H1 (cell line): ENCODE measurements around the gene B9D2. TPM values are rescaled to one million over a fixed set of nuclear protein-coding genes. Genes with fewer than 3 reads are reported as not detected.

Experiments used
- CTCF ChIA-PET: fragments of 300-600 bp; sonication (Branson Sonifier 250); formaldehyde crosslinking; loops from one replicate; lab custom pipeline; 2021; ENCODE audit not compliant: partially characterized antibody; lab: Charles Lee
- POLR2A ChIA-PET: fragments of 300-600 bp; sonication (Branson Sonifier 250); formaldehyde crosslinking; loops from one replicate; lab custom pipeline; 2021; ENCODE audit warnings: inconsistent platforms; ENCODE audit not compliant: partially characterized antibody; lab: Charles Lee
- DNase-seq, 2 experiments: peaks; one replicate each; pipeline versions ENCODE4 v3.0.0 to v3.0.0-alpha.2; 2010 to 2022; ENCODE audit warnings: low spot score in 2 of 2, low read depth in 1 of 2, mixed read lengths in 1 of 2
- FAIRE-seq: peaks from 2 replicates; lab custom pipeline; 2011; peaks lifted over from hg19 to GRCh38; lab: Jason Lieb, UNC
- H2AFZ ChIP-seq: 2 replicates; pipeline ENCODE4 v1.8.1; 2012; ENCODE audit warnings: low read length, inconsistent platforms
- H2AK5ac ChIP-seq: 2 replicates; pipeline ENCODE4 v1.6.1; 2013; ENCODE audit warnings: low read depth, low read length
- H2BK120ac ChIP-seq: replicated peaks from 2 replicates; pipeline ENCODE3; 2013; ENCODE audit warnings: low read depth, low read length, inconsistent platforms
- H2BK12ac ChIP-seq: 2 replicates; pipeline ENCODE4 v1.6.1; 2013; ENCODE audit warnings: low read depth, low read length
- H2BK15ac ChIP-seq: 2 replicates; pipeline ENCODE4 v1.6.1; 2013; ENCODE audit warnings: low read length
- H2BK20ac ChIP-seq: 2 replicates; pipeline ENCODE4 v1.6.1; 2013; ENCODE audit warnings: low read length
- H2BK5ac ChIP-seq: 2 replicates; pipeline ENCODE4 v1.6.1; 2013; ENCODE audit warnings: low read depth, low read length
- H3K14ac ChIP-seq: 2 replicates; pipeline ENCODE4 v1.6.1; 2013; ENCODE audit warnings: inconsistent platforms; ENCODE audit not compliant: insufficient read length
- H3K18ac ChIP-seq: 2 replicates; pipeline ENCODE4 v1.6.1; 2013; ENCODE audit warnings: low read length; ENCODE audit errors: extremely low read depth
- H3K23ac ChIP-seq: 2 replicates; pipeline ENCODE4 v1.6.1; 2013; ENCODE audit warnings: inconsistent platforms; ENCODE audit not compliant: insufficient read length
- H3K23me2 ChIP-seq: 2 replicates; pipeline ENCODE4 v1.6.1; 2013; ENCODE audit warnings: low read depth, low read length
- H3K27ac ChIP-seq: 2 replicates; pipeline ENCODE4 v1.6.1; 2011; ENCODE audit warnings: low read depth, low read length, inconsistent platforms
- H3K27me3 ChIP-seq, 4 experiments: replicated peaks in 1 of 4; 1 replicate in 1 of 4; 2 replicates in 3 of 4; pipeline versions ENCODE4 v1.6.1 to v1.8.1; 2011 to 2013; ENCODE audit warnings: low read length in 3 of 4, mild to moderate bottlenecking in 3 of 4, inconsistent platforms in 2 of 4, mixed read lengths in 2 of 4, moderate library complexity in 1 of 4; ENCODE audit not compliant: control insufficient read depth in 3 of 4, insufficient read depth in 3 of 4; ENCODE audit errors: extremely low read depth in 1 of 4
- H3K36me3 ChIP-seq, 4 experiments: 2 replicates each; pipeline versions ENCODE4 v1.6.1 to v1.8.1; 2011 to 2013; ENCODE audit warnings: mild to moderate bottlenecking in 4 of 4, low read length in 3 of 4, moderate library complexity in 2 of 4, control low read depth in 1 of 4, inconsistent platforms in 1 of 4; ENCODE audit not compliant: insufficient read depth in 4 of 4, control insufficient read depth in 2 of 4
- H3K4ac ChIP-seq: replicated peaks from 2 replicates; pipeline ENCODE3; 2013; ENCODE audit warnings: low read length, low read depth, mixed read lengths, inconsistent platforms; ENCODE audit not compliant: insufficient read length
- H3K4me1 ChIP-seq, 4 experiments: replicated peaks in 1 of 4; 1 replicate in 1 of 4; 2 replicates in 3 of 4; pipeline versions ENCODE4 v1.6.1 to v1.8.1; 2011 to 2013; ENCODE audit warnings: low read length in 3 of 4, inconsistent platforms in 2 of 4, mixed read lengths in 1 of 4; ENCODE audit not compliant: insufficient read depth in 4 of 4, control insufficient read depth in 3 of 4
- H3K4me2 ChIP-seq, 2 experiments: 2 replicates each; pipeline versions ENCODE4 v1.6.1 to v1.8.1; 2011 to 2013; ENCODE audit warnings: low read depth in 2 of 2, low read length in 2 of 2, control low read depth in 1 of 2, inconsistent platforms in 1 of 2, mild to moderate bottlenecking in 1 of 2; ENCODE audit not compliant: insufficient read depth in 1 of 2
- H3K4me3 ChIP-seq, 4 experiments: fragments of 200-600, 300-600 bp in 1 of 4; sonication (generic), shearing (Covaris generic), sonication (Bioruptor Twin) in 1 of 4; 2 replicates each; pipeline versions ENCODE4 v1.5.1 to v1.8.1; 2011 to 2016; ENCODE audit warnings: low read length in 4 of 4, low read depth in 3 of 4, control low read depth in 2 of 4, inconsistent platforms in 2 of 4, mild to moderate bottlenecking in 2 of 4, mixed read lengths in 1 of 4, moderate library complexity in 1 of 4; ENCODE audit not compliant: insufficient read depth in 2 of 4; ENCODE audit errors: extremely low read depth in 1 of 4
- H3K56ac ChIP-seq: replicated peaks from 2 replicates; pipeline ENCODE3; 2013; ENCODE audit warnings: low read depth, mild to moderate bottlenecking, mixed read lengths, low read length, inconsistent platforms; ENCODE audit not compliant: insufficient read length
- H3K79me1 ChIP-seq: 2 replicates; pipeline ENCODE4 v1.6.1; 2013; ENCODE audit warnings: low read depth, low read length, control low read depth
- H3K79me2 ChIP-seq, 2 experiments: 2 replicates each; pipeline versions ENCODE4 v1.6.1 to v1.8.1; 2012 to 2013; ENCODE audit warnings: low read length in 2 of 2, mild to moderate bottlenecking in 2 of 2, inconsistent platforms in 1 of 2; ENCODE audit not compliant: insufficient read depth in 2 of 2, control insufficient read depth in 1 of 2
- H3K9ac ChIP-seq, 4 experiments: replicated peaks in 1 of 4; 1 replicate in 1 of 4; 2 replicates in 3 of 4; pipeline versions ENCODE4 v1.6.1 to v1.8.1; 2011 to 2013; ENCODE audit warnings: low read depth in 3 of 4, low read length in 3 of 4, control low read depth in 2 of 4, mild to moderate bottlenecking in 2 of 4, moderate library complexity in 2 of 4, inconsistent platforms in 1 of 4; ENCODE audit errors: extremely low read depth in 1 of 4
- H3K9me3 ChIP-seq, 2 experiments: 2 replicates each; pipeline versions ENCODE4 v1.6.1 to v1.8.1; 2012 to 2013; ENCODE audit warnings: mild to moderate bottlenecking in 2 of 2, moderate library complexity in 2 of 2, control low read depth in 1 of 2, inconsistent platforms in 1 of 2, low read depth in 1 of 2, low read length in 1 of 2, mixed read lengths in 1 of 2; ENCODE audit not compliant: insufficient read depth in 2 of 2
- H4K20me1 ChIP-seq, 2 experiments: replicated peaks in 1 of 2; 2 replicates each; pipeline versions ENCODE3 to v1.8.1; 2011 to 2013; ENCODE audit warnings: inconsistent platforms in 2 of 2, low read length in 2 of 2, mild to moderate bottlenecking in 1 of 2; ENCODE audit not compliant: insufficient read depth in 2 of 2, control insufficient read depth in 1 of 2
- H4K5ac ChIP-seq: 2 replicates; pipeline ENCODE4 v1.6.1; 2013; ENCODE audit warnings: low read length, low read depth, mixed read lengths, inconsistent platforms; ENCODE audit not compliant: insufficient read length
- H4K8ac ChIP-seq: 2 replicates; pipeline ENCODE4 v1.8.0; 2013; ENCODE audit warnings: mild to moderate bottlenecking, moderate library complexity, low read length, inconsistent platforms; ENCODE audit not compliant: insufficient read depth; ENCODE audit errors: extremely low read depth
- H4K91ac ChIP-seq: replicated peaks from 2 replicates; pipeline ENCODE3; 2013; ENCODE audit warnings: low read length, mixed read lengths, inconsistent platforms; ENCODE audit not compliant: insufficient read length
- ATF3 ChIP-seq: IDR thresholded peaks from 2 replicates; pipeline ENCODE4 v1.6.1; 2011; ENCODE audit warnings: low read depth, mild to moderate bottlenecking, low read length; ENCODE audit not compliant: insufficient read depth
- BCL11A ChIP-seq, 2 experiments: IDR thresholded peaks; one replicate each; pipeline ENCODE4 v1.6.1; 2011; ENCODE audit warnings: low read depth in 2 of 2, low read length in 2 of 2, mild to moderate bottlenecking in 2 of 2
- CEBPB ChIP-seq: IDR thresholded peaks from 2 replicates; pipeline ENCODE4 v1.6.1; 2012; ENCODE audit warnings: low read depth, low read length
- CHD2 ChIP-seq: IDR thresholded peaks from 2 replicates; pipeline ENCODE4 v1.6.1; 2012; ENCODE audit warnings: low read length, improper control_type of control experiment
- FOSL1 ChIP-seq: IDR thresholded peaks from 2 replicates; pipeline ENCODE4 v1.6.1; 2011; ENCODE audit warnings: mild to moderate bottlenecking, low read depth, low read length, moderate library complexity; ENCODE audit not compliant: insufficient read depth
- GABPA ChIP-seq: IDR thresholded peaks from 2 replicates; pipeline ENCODE4 v1.6.1; 2011; ENCODE audit warnings: mild to moderate bottlenecking, low read length, moderate library complexity, borderline replicate concordance; ENCODE audit not compliant: insufficient read depth
- HDAC2 ChIP-seq, 2 experiments: fragments of 300-600 bp in 1 of 2; sonication (generic) in 1 of 2; IDR thresholded peaks; 2 replicates each; pipeline ENCODE4 v1.6.1; 2011 to 2012; ENCODE audit warnings: low read depth in 2 of 2, low read length in 2 of 2, mild to moderate bottlenecking in 2 of 2, moderate library complexity in 2 of 2, borderline replicate concordance in 1 of 2, inconsistent platforms in 1 of 2
- HDAC6 ChIP-seq: IDR thresholded peaks from one replicate; pipeline ENCODE4 v1.7.1; 2012; ENCODE audit warnings: low read depth, mild to moderate bottlenecking, inconsistent platforms, low read length, moderate library complexity
- KDM5A ChIP-seq: fragments of 200-600 bp; IDR thresholded peaks from 2 replicates; pipeline ENCODE4 v1.7.1; 2012; ENCODE audit warnings: mild to moderate bottlenecking, low read length, inconsistent platforms, mixed read lengths
- RBBP5 ChIP-seq: IDR thresholded peaks from 2 replicates; pipeline ENCODE4 v1.7.1; 2012; ENCODE audit warnings: low read depth, mild to moderate bottlenecking, inconsistent platforms, low read length, moderate library complexity, borderline replicate concordance
- RFX5 ChIP-seq: IDR thresholded peaks from 2 replicates; pipeline ENCODE4 v1.6.1; 2011; ENCODE audit warnings: low read depth, low read length, improper control_type of control experiment, borderline replicate concordance
- SP1 ChIP-seq: IDR thresholded peaks from 2 replicates; pipeline ENCODE4 v1.6.1; 2011; ENCODE audit warnings: low read depth, low read length
- SRF ChIP-seq: IDR thresholded peaks from 2 replicates; pipeline ENCODE4 v1.6.1; 2011; ENCODE audit warnings: mild to moderate bottlenecking, low read depth, low read length, moderate library complexity
- WGBS, 2 experiments: shearing (Covaris generic) in 1 of 2; methylation state at CpG; one replicate each; pipeline versions ENCODE4 v1.1.6 to v1.1.7; 2013 to 2015; ENCODE audit warnings: low lambda C conversion rate in 2 of 2, mixed read lengths in 2 of 2, inconsistent platforms in 1 of 2, low coverage in 1 of 2, missing lambda C conversion rate in 1 of 2; ENCODE audit not compliant: insufficient replicate concordance in 2 of 2, insufficient coverage in 1 of 2, insufficient read length in 1 of 2; ENCODE audit errors: extremely low coverage in 1 of 2, missing lambda C conversion rate in 1 of 2; 5-methylcytosine and 5-hydroxymethylcytosine counted together
- polyA plus RNA-seq, 7 experiments: library from polyadenylated mRNA; depleted of rRNA in 3 of 7; stranded (reverse) in 5 of 7; unstranded in 2 of 7; fragments of >200 nt in 5 of 7; fragments of 200-250 nt in 2 of 7; gene quantifications; 1 replicate in 5 of 7; 2 replicates in 1 of 7; 4 replicates in 1 of 7; pipeline versions ENCODE4 v1.2.1 to v1.2.3, GENCODE V29; 2011 to 2013; ENCODE audit warnings: missing spikeins in 2 of 7, mixed read lengths in 2 of 7
- total RNA-seq: library from RNA; stranded (reverse); fragmentation: NEBNext Ultra II Directional; extraction: Animal tissue kit (Norgen Biotek cat#: 25700); gene quantifications from 2 replicates; pipeline ENCODE4 v1.2.1, GENCODE V29; 2021

Gene B9D2
- total and polyA plus RNA-seq, 2 of the 8 experiments (the other 6 are each of a cell fraction or from before 2014, with no cell fraction given), result 4.9 to 6.3 TPM

GRCh38 chr19:41323023-41323422 lies 40.9 kb downstream of the B9D2 start:
- peaks cover 15 to 36% (median 22%) of the 10 kb centered on the region in 4 experiments for H3K4me1 ChIP-seq
- no peak overlapping the region for H3K9ac ChIP-seq
- TF ChIP-seq RFX5 (no peak), CEBPB (no peak), ATF3 (no peak), HDAC6 (no peak), GABPA (no peak), CHD2 (no peak), SP1 (no peak), SRF (no peak), HDAC2 (IDR thresholded peaks at IDR 0.05; ENCODE audit: borderline replicate concordance in 1 of 2, low read depth in 2 of 2, low read length in 2 of 2) (no peak), KDM5A (no peak), RBBP5 (no peak), FOSL1 (no peak), BCL11A (IDR thresholded peaks at IDR 0.05; ENCODE audit: low read depth in 2 of 2, low read length in 2 of 2) (no peak)

More at GRCh38 chr19:41323023-41323422, 40.9 kb downstream of the B9D2 start:
- Histone ChIP-seq H2BK120ac (no peak overlapping the region), H2BK20ac (no peak overlapping the region), H3K27me3 (peaks cover 0 to 6% (median 0%) of the 10 kb centered on the region in 4 experiments; a peak in 3 of 7 replicates), H3K27ac (0 out of 2 replicates have a peak overlapping the region, but pooled peaks have one; percentile 19), H3K18ac (peak overlapping the region; percentile 32), H3K79me1 (no peaks in the 10 kb centered on the region; the same call in 1 of the 2 replicates), H3K79me2 (no peaks in the 10 kb centered on the region), H3K56ac (no peak overlapping the region), H2BK15ac (peak overlapping the region; percentile 81; the same call in 1 of the 2 replicates), H2AK5ac (no peak overlapping the region), H3K4me2 (no peak overlapping the region), H3K9me3 (no peaks in the 10 kb centered on the region), H2BK12ac (peak overlapping the region; percentile 75; the same call in 1 of the 2 replicates), H4K5ac (no peak overlapping the region), H2AFZ (no peak overlapping the region), H3K23me2 (peaks cover 17% of the 10 kb centered on the region), H3K14ac (no peak overlapping the region), H3K4me3 (no peak overlapping the region), H3K4ac (no peak overlapping the region), H4K20me1 (peaks cover 3 to 19% of the 10 kb centered on the region in 2 experiments), H3K36me3 (peaks cover 5 to 17% (median 9%) of the 10 kb centered on the region in 4 experiments; a peak in 6 of 8 replicates), H2BK5ac (peak overlapping the region; percentile 72; the same call in 1 of the 2 replicates), H3K23ac (no peak overlapping the region), H4K8ac (no peak overlapping the region), H4K91ac (no peak overlapping the region)
- DNase-seq (no peak), FAIRE-seq (no peak)
- ChIA-PET POLR2A (interaction anchor here (0.8 to 12.6 kb wide), 5 partner anchors 15 to 59 kb away, joined by 3 to 137 read pairs (median 7); partner anchors contain the start of genes CCDC97 and HNRNPUL1), CTCF (interaction anchor here (1.1 to 2.5 kb wide), 8 partner anchors 12 to 104 kb away, joined by 3 to 15 read pairs (median 6); partner anchors contain the start of genes AXL, B9D2 and TGFB1)
- WGBS, 2 experiments, result 93% methylated on average over 7 of the region's 7 CpGs; no CpG with 5 or more reads in 1 of the 2 experiments
